Measurements from ENCODE around the gene S100Z.

Gene S100Z

GRCh38 chr5:76956033-76956432 is 106.2 kb downstream of the S100Z start:
- DNase-seq: no peak

- DNase-seq: no peak
These were observed 109.4 kb downstream of the S100Z start for GRCh38 chr5:76958991-76959767.

DNA sequence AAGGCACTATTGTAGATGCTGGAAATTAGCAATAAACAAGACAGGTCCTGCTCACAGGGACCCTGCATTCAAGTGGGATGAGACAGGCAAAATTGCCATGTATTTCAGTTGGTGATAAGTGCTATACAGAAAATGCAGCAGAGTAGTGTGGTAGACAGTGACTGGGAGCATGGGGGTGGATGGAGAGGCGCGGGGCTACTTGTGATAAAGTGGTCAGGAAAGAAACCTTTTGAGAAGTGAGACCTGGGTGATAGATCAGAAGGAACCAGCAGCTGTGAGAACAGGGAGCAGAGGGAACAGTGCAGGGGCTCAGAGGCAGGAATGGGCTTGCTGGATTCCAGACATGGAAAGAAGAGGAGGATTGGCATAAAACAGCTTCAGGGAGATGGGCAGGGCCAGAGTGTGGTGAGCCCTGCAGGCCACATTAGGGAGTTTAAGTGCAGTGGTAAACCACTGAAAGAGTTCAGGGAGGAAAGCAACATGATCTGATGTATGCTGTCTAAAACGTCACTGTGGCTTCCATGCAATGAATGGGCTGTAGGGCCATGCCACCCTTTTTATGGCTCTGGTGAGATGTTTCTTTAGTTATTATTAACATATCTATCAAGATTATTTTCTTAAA is 110.3 kb downstream of the S100Z start:
- no peak for DNase-seq

DNA sequence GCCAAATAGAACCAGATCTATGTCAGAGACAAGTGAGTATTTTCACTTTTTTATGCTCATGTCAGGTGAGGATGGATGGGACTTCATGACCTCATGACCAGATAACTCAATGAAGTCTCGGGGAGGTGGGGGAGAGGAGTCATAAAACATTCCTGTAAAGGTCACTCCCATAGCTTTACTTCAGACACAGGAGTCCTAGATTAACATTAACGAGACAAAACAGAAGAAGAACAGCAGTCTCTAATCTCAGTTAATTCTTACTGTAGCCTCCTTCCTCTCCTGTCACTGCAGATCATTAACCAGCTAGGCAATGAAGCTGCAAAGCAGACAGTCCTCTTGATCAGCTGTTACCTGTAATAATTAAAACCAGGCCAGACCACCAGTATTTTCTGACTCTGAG is 114.2 kb downstream of the S100Z start:
- DNase-seq: no peak
